IPS DF 4.7 (cell line): ENCODE data around the gene ARHGEF38.
"Not testable (repeated sequence)": the region's sequence is repeated elsewhere in the genome, so short reads cannot be mapped to it uniquely, and the experiment has no call there.

Experiments
- DNase-seq: peaks from one replicate; pipeline ENCODE4 v3.0.0-alpha.2; 2013; ENCODE audit warnings: low spot score; ENCODE audit errors: extremely low read depth

Gene ARHGEF38

DNA sequence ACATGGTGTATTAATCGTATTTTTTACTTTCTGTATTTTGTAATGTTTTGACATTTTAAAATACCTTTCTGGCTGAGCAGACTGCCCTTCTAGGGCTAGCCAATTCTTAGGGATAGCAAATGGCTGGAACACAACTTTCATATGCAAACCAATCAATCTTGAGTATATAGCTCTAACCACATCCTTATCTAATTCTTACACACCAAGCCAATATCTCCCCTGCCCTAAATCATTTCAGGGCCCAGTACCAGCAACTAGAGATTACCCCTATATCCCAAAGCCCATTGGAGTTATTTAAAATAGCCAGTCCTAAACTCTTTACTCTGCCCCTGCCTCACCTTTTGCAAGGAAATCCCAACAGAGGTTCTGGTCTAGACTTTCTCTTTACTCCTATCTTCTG is 97.8 kb downstream of the ARHGEF38 start:
- no peak for DNase-seq

DNA sequence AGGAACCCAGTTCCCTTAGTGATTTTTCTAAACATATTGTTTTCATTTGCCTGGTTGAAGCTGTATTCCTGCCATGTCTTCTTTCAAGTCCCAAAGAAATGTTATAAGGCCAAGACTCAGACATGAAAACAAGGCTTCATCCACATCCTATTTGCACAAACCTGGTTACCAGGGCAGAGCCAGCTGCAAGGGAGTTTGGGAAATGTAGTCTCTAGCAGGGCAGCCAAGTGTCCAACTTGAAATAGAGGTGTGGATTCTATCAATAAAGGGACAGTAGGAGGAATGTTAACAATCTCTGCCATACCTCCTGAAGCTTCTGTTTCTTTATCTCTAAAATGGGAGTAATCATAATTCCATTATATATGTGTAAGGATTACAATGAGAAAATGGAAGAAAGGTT is 99.5 kb downstream of the ARHGEF38 start:
- no peak for DNase-seq

DNA sequence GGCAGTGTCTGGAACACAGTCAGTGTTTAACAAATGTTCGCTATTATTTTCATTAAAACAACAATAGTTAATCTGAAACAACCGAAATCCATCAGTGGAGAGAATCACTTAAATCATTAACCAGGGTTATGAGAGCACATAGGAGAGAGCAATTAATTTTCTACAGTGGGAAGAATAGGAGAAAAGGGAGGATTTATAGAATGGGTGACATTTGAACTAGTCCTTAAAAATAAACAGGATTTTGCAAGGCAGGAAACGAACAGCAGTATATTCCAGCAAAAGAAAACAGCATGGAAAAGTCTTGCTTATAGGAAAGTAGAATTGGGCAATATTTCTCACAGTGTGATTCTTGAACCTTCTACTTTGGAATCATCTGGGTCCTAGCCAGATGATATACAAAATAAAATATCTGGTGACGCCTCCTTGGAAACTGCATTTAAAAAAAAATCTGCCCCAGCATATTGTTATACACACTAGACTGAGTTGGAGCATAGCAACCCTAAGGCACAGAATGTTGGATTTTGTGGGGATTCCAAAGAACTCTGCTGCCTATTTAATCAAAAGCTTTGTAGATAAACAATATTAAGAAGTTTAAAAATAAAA is 100.0 kb downstream of the ARHGEF38 start:
- DNase-seq, result no peak

DNA sequence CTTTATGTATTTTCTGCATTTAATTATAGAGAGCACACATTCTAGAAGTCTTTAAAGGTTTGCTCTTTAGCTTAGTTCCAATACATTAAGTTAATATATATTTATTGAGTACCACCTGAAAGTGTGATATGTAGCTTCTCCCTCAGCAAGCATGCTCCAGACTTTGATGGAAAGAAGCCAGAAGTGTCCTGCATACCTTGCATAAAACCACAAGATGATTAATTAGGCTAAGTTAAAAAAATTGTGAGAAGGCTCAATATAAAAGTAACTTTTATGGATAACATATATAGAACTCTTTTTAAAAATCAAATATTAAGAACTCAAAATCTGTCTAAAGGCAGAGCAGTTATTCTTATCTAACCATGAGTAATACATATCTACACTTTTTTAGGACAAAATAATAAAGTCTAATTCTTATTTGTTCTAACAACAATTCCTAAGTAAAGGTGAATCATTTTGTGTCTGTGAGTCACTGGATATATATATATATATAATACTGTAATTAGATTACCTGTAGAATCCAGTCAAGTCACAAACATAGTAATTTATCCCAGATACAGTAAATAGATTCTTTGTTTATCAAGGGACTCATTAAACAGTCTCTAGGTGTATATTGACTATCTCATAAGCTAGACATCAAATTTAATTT is 104.8 kb downstream of the ARHGEF38 start:
- no peak for DNase-seq

DNA sequence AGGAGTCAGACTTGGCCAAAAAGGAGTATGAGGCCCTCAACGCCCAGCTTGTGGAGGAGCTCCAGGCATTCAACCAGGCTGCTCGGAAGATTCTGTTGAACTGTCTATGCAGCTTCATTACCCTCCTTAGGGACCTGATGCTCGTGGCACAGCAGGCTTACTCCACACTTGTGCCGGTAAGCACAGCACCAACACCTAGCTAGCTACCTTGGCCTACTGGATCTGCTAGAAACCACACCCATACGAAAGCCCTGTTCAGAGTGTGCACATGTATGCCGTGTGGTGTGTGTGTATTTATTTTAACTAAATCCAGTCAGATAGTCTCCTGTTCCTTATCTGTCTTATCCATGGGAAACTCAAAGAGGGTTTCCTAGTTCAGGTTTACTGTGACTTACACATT is 106.8 kb downstream of the ARHGEF38 start:
- no peak for DNase-seq

DNA sequence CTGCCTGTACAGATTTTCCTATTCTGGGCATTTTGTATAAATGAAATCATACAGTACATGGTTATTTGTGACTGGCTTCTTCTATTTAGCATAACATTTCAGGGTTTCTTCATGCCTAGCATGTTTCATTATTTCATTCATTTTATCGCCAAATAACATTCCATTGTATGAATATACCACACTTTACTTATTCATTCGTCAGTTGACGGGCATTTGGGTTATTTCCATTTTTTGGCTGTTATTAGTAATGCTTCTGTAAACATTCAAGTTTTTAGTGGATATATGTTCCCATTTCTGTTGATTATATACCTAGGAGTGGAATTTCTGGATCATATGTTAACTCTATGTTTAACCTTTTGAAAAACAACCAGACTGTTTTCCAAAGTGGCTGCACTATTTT is 108.6 kb downstream of the ARHGEF38 start:
- no peak for DNase-seq

DNA sequence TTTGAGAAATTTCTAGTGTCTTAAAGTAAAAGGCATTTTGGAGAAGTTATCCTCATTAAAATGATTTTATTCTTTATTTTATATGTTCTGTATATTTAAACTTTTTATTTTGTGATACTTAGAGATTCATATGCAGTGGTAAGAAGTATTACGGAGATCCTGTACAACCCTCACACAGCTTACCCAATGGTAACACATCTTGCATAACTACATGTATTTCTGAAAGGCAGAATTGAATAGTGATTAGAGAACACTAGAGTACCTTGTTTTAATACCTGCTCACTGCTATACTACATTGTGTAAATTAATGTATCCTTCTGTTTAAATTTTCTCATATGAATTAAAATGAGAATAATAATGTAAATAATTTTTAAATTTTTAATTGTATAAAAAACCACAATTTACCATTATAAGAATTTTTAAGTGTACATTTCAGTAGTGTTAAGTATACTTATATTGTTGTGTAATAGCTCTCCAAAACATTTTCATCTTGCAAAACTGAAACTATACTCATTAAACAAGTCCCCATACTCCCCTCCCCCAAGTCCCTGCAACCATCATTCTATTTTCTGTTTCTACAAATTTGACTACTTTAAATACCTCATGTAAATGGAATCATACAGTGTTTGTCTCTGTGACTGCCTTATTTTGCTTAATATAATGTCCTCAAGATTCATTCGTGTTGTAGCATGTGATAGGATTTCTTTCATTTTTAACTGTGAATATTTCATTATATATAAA is 110.7 kb downstream of the ARHGEF38 start:
- DNase-seq, result no peak

DNA sequence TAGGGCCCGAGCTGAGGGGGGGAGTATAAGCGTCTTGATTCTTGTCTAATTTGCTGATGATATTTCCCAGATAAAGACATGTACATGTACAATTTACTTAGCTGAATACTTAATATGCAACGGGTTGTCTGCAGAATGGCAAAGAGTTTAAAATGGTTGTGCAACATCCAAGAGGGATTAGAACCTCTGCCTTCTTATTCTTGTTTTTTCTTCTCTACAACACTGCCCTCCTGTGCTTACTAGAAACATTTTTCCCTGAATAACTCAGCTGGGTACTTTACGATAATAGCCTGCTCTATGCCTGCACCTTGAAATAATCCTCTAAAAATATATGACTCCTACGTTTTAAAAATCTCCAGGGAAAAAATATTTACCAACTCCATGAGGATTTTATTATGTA is 114.3 kb downstream of the ARHGEF38 start:
- no peak for DNase-seq

DNA sequence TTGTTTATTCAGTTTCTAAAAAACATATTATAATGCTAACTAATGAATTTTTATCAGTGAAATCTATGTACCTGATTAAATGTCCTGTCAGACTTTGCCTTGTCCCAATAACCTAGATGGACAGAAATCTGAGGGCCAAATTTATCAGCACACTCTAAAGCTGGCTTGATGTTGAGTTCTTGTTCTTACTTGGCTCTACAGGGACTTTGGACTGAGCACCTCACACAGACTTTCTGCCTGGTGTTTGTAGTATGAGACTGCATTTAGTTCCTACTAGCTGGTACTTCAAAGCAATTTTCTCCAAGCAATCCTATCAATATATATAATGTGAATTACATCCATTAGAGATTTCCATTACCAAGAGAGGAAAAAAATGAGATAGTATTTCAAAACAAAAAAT is 118.3 kb downstream of the ARHGEF38 start:
- no peak for DNase-seq

DNA sequence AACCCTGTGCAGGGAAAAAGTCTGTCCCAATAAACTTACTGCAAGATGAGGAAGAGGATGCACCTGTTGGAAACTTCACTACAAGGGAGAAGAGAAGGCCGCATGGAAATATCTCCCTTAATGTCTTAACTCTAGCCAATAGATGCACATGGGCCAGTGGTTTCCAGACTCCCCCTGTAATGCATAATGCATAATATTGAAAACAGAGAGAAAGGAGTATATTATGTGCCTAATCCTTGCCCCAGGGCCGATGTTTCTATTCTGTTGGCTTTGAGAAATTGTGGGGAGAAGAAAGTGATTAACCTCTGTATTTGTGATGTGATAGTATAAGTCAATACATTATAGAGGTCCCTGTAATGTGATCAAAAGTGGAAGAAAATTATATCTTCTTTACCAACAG is 118.9 kb downstream of the ARHGEF38 start:
- DNase-seq, result no peak

DNA sequence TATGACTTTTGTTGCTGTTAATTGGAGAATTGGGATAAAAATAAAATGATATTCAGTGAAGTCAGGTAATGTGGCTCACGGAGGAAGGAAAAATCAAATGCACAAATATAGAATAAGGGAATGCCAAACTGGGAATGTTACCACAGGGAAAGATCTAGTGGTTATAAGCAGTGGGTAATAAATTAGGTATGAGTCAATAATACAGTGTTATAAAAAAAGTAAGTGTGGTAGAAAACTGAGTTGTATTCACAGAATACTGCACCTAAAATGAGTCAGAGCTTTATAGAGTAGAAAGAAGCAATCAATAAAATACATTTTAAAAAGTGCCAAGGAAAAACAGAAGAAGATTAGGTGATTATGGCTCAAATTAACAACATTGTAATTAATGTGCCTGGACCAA is 121.6 kb downstream of the ARHGEF38 start:
- DNase-seq, result no peak

DNA sequence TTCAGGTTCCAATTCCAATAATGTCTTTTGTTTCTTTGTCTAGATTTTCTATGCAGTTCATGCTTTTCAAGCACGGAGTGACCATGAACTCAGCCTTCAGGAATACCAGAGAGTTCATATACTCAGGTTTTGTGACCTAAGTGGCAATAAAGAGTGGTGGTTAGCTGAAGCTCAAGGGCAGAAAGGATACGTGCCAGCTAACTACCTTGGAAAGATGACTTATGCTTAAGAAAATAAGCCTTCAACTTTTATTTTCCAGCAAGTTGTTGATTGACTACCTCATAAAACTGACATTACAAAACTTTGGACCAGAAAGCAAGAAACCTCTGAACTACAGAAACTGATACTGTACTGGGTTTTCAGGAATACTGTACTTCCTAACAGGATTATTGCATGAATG is 125.3 kb downstream of the ARHGEF38 start:
- DNase-seq, result no peak

DNA sequence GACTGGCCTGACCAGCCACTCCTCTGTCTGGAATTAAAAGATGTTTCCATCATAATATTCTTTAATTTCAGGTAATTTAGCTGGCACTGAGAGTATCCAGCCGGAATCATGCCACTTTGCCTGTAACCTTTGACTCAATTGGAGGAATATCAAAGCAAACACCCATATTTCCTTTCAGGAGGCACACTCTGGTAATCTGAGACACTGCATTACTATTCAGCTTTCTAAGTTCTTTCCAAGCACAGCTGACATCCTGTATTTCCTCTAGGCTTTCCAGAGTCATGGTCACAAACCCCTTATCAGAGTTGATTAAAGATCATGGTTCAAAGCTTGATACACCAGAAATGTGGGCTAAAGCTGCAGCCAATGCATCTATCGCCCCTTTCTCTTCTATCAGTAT is 126.8 kb downstream of the ARHGEF38 start:
- DNase-seq, result no peak

DNA sequence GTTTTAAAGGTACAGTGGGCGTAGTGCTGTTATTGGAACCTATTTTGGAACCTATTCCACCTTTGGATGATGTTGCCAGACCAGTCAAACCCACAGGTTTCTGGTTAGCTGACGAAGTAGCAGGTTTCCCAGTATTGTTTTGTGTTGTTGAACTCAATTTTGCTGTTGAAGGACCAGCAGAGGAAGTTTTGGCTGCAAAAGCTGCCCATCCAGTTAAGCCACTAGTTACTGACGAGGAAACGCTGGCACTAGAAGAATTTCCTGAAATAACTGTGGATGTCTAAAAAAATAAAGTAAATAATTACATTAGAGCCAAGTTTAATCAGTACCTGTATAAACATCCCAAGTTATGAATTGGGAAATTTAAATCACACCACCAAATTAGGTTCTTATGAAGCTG is 130.6 kb downstream of the ARHGEF38 start:
- DNase-seq, result no peak

DNA sequence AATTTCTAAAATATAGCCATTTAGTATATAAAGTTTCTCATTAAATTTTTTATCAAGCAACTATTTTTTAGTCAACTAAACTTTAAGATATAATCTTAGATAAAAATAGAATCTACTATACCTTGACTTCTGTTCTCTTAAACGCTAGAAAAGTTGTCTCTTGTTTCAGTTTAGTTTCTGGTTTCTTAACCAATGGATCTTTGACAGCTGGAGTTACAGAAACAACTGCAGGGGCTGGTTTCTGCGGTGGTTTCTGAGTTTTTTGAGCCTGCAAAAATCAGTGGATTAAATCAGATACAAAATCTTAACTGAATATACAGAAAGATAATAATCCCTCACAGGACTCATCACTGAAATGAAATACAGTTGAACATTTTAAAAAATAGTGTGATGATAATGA is 134.2 kb downstream of the ARHGEF38 start:
- no peak for DNase-seq

DNA sequence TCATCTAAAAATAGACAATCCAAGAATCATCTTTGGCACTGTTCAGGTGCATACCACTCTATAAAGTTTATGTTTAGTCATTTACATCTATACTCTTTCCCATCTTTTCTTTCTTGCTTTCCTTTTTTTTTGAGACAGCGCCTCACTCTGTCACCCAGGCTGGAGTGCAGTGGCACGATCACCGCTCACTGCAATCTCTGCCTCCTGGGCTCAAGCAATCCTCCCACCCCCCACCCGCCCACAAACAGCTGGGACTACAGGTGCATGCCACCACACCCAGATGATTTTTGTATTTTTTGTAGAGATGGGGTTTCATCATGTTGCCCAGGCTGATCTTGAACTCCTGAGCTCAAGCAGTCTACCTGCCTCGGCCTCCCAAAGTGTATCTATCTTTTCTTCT is 142.4 kb downstream of the ARHGEF38 start:
- DNase-seq, result not testable (repeated sequence)

DNA sequence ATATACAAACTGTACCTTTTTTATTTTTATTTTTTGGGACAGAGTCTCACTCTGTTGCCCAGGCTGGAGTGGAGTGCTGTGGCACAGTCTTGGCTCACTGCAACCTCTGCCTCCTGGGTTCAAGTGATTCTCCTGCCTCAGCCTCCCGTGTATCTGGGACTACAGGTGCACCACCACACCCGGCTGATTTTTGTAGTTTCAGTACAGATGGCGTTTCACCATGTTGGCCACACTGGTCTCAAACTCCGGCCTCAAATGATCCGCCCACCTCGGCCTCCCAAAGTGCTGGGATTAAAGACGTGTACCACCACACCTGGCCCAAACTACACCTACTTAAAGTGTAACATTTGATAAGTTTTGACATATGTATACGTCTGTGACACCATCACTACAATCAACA is 143.4 kb downstream of the ARHGEF38 start:
- not testable (repeated sequence) for DNase-seq

DNA sequence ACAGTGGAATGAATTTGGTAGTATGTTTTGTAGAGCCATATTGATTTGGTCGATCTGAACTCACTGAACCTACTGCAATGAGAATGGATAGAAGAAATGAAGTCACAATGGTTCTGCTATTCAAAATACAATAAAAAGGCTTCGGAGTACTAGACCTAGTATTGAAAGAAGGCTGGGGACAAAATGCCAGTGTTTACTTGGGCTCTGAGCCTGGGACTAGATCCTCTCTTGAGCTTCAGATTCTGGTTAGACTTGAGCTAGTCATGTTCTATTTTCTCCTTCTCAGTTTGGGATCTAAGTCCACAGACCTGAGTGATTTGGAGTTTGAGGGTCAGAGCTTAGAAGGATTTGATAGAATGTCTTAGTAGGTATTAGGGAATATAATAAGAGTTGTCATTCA is 146.2 kb downstream of the ARHGEF38 start:
- DNase-seq, result no peak

DNA sequence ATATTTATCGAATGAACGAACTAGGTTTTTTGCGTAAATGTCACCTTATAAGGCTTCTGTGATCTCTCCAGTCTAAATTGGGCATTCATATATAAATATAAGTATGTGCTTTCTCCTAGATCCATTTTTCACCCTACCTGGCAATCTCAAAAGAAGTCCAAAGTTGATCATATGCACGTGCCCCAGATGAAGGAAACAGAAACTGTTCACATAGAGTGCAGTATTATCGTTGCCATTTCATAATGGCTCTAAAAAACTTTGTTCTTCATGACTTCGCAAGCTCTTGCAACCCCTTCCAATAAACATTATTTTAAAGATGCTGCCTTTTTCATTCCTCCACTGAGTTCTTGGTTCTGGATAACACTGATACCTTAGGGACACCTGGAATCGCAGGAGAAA is 155.4 kb downstream of the ARHGEF38 start:
- no peak for DNase-seq

DNA sequence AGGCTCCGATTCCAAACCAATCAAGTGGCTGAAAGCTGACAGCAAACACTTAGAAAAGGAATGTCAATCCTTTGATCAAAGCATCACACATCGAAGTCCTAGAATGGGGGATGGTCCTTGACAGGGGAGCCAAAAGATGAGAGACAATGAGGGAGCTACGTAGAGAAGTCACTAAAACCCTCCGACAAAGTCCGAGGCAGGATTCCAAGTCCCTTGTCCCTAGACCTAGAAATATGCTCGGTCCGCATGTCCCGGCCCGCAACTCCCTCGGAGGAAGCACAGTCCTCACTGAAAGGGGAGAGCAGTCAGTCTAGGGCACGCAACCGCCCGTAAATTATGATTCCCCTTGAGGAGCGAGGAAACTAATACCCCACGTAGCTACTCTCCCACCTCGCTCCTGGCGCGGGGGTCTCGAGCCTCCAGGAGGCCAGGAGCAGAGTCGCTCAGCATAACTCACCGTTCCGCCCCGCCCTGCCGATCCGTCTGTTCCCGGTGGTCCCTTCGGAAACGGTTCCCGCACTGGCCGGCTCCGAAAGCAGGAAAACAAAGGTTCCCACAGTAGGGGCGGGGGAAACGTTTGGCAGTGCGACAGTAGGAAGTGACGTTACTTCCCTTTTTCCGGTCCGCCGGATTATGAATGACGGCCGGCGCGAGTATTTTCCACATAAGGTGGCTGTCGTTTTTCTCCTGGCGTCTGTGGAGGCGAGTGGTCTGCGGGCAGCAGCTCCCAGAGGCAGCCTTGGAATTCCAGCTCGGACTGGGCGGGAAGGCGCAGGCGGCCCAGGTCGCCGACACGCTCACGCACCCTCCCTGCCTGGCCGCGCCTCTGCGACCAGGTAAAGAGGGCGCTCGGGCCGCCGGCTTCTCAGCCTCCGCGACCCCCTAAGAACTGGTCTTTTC is 156.0 kb downstream of the ARHGEF38 start, which contains the start of the genes GSTCD and INTS12:
Gene GSTCD, plus strand, starts transcription at position 604 of the 900 bp plus-strand sequence. CDS start 8,830 bp downstream, outside the sequence.
Gene INTS12, minus strand, starts transcription at position 509 of the 900 bp plus-strand sequence. CDS start 8,684 bp downstream, outside the sequence.
- DNase-seq, result peak; percentile 51

DNA sequence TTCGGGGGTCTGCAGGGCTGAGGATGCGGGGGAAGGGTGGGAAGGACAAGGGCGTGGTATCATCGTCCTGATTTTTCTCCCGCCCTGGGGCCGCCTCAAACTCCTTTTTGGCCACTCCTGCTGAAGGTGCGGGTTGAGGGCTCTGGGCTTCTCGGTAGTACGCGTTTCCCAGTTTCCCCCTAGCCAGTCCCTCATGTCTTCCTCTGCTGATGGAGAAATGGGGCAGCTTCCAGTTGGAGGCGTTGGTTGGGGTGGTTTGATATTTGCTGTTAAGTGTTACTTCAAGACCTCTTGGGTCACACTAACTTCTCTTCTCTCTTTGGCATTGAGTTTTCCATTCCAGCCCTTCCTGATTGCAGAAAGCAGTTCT is 156.6 kb downstream of the ARHGEF38 start:
- DNase-seq, result no peak
